ENCODE data around the gene CDK19. TPM values are rescaled to one million over a fixed set of nuclear protein-coding genes. Genes with fewer than 3 reads are reported as not detected.

CDK19 gene
- total and polyA plus RNA-seq, 2 experiments from 2014 or later: 7.7 to 10.1 TPM

- TF ChIP-seq CTCF (conservative IDR thresholded peaks at IDR 0.05; ENCODE audit: low read depth in 2 of 2): no peak
Measured at GRCh38 chr6:110784610-110784979, 30.7 kb downstream of the CDK19 start (continued).

DNA sequence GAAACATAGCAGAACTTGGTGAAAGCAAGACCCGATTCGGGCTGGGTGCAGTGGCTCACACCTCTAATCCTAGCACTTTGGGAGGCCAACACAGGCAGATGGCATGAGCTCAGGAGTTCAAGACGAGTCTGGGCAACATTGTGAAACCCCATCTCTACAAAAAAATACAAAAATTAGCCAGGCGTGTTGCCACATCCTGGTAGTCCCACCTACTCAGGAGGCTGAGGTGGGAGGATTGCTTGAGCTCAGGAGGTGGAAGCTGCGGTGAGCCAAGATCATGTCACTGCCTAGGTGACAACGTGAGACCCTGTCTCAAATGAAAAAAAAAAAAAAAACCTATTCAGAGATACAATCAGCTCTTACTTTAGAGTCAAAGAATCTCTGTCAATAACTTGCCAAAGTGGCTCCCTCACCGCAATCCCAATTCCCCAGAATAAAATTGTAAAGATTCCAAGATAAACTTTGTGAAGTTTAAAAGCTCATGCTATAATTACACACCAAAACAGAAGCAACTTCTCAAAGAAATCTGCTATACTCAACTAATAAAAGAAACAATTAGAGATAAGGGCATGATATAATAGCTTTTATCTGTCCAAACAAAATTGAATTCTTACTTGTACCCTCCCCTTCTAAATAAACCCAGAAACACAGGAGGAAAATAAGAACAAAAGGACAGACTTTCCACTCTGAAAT is 33.6 kb downstream of the CDK19 start:
- no peak overlapping the region for H3K27ac ChIP-seq (ENCODE audit: low read depth)
- Mint-ChIP-seq H3K36me3 (ENCODE audit: low read depth) (no peaks in the 10 kb centered on the region), H3K27ac (no peak overlapping the region), H3K27me3 (ENCODE audit: insufficient read depth, low read depth, poor library complexity) (no peaks in the 10 kb centered on the region), H3K4me1 (no peaks in the 10 kb centered on the region), H3K9me3 (no peaks in the 10 kb centered on the region), H3K4me3 (no peak overlapping the region)
- no peak for DNase-seq (ENCODE audit: low spot score)
- peaks cover 16% of the 10 kb centered on the region; the same call in 1 of the 2 replicates for H4K20me1 ChIP-seq (replicated peaks; ENCODE audit: insufficient read depth)
- H3K4me2 ChIP-seq: no peak overlapping the region
- H3K36me3 ChIP-seq (ENCODE audit: insufficient read depth): no peaks in the 10 kb centered on the region
- no peaks in the 10 kb centered on the region for H3F3A ChIP-seq (replicated peaks; ENCODE audit: low read depth)
- H3K4me3 ChIP-seq: no peak overlapping the region
- H3K9me2 ChIP-seq (ENCODE audit: insufficient read depth): no peaks in the 10 kb centered on the region; the same call in 1 of the 2 replicates
- H3K4me1 ChIP-seq (ENCODE audit: insufficient read depth): no peaks in the 10 kb centered on the region
- H2AFZ ChIP-seq: no peak overlapping the region
- peaks cover 10% of the 10 kb centered on the region; the same call in 1 of the 2 replicates for H3K79me2 ChIP-seq (replicated peaks; ENCODE audit: insufficient read depth)
- ATAC-seq: no peak
- H3K27me3 ChIP-seq (ENCODE audit: insufficient read depth): no peaks in the 10 kb centered on the region
- no peak for TF ChIP-seq ZNF331 (CRISPR knock-in tag; IDR thresholded peaks at IDR 0.05; ENCODE audit: low read depth)
- TF ChIP-seq ETS1 (IDR thresholded peaks at IDR 0.05): no peak
- no peak for TF ChIP-seq EZH2 (IDR thresholded peaks at IDR 0.05; ENCODE audit: low read depth, unreplicated experiment)
- no peak for TF ChIP-seq EZH2phosphoT487 (IDR thresholded peaks at IDR 0.05; ENCODE audit: unreplicated experiment)
- no peak for TF ChIP-seq STAT1 (IDR thresholded peaks at IDR 0.05; ENCODE audit: unreplicated experiment)
- no peak for TF ChIP-seq NANOG (IDR thresholded peaks at IDR 0.05; ENCODE audit: borderline replicate concordance)
- TF ChIP-seq POLR2AphosphoS5 (IDR thresholded peaks at IDR 0.05; ENCODE audit: low read depth): no peak
- TF ChIP-seq JUNB (IDR thresholded peaks at IDR 0.05; ENCODE audit: unreplicated experiment): no peak
- TF ChIP-seq ZNF462 (CRISPR knock-in tag; IDR thresholded peaks at IDR 0.05): no peak
- no peak for TF ChIP-seq ZNF114 (CRISPR knock-in tag; IDR thresholded peaks at IDR 0.05)
- TF ChIP-seq CTCF (conservative IDR thresholded peaks at IDR 0.05; ENCODE audit: low read depth in 2 of 2): no peak
